Left forelimb (tissue), 1 donor: ENCODE results near the gene RHOJ.
"Not testable (repeated sequence)": the region's sequence is repeated elsewhere in the genome, so short reads cannot be mapped to it uniquely, and the experiment has no call there.

Experiments used
- DNase-seq: peaks from one replicate; pipeline ENCODE4 v3.0.0-alpha.2; 2018; ENCODE audit warnings: low spot score

RHOJ gene

DNA sequence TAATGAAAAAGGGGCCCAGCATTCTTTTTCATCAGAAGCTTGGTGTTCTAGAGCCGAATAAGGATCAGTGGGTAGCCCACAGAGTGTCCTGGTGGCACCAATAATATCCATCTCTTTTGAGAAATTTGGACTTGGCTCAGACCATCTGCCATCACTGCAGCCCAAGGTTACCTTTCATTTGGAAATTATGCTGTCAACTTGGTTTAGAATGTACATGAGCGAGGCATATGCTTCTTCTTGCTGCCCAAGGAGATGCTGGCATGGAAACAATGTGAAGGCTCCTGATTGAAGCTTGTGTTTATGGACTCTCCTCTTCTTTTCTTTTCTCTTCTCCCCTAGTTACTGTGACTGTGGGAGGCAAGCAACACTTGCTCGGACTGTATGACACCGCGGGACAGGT, 64.5 kb downstream of the RHOJ start:
- DNase-seq = no peak

DNA sequence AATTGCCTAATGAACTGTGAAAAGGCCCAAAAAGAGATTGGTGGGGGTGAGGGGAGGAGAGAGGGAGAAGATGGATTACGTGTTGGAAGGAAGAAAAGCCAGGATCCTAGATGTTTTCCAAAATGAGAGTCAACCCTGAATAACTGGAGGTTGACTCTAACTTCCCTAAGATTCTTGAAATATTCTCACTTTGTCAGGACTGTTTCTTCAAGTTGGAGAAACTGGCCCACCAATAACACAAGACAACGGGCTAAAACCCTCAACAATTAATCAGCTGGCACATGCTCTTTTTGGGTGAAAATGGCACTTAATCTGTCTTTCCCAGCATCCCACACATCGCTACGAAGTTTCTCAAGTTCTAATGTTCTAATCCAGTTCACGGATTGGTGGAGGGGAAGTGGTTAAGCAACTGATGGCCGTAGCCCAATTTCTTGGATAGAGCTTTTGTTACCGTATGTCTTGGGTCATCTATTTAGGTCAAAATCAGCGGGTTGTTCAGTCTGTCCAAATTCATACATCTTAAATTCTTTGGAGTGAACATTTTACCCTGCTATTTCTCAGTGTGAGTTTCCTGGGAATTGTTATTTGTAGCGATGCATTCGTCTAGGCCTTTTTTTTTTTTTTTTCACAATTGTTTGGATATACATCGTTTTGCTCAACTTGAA, 65.5 kb downstream of the RHOJ start:
- DNase-seq = no peak

DNA sequence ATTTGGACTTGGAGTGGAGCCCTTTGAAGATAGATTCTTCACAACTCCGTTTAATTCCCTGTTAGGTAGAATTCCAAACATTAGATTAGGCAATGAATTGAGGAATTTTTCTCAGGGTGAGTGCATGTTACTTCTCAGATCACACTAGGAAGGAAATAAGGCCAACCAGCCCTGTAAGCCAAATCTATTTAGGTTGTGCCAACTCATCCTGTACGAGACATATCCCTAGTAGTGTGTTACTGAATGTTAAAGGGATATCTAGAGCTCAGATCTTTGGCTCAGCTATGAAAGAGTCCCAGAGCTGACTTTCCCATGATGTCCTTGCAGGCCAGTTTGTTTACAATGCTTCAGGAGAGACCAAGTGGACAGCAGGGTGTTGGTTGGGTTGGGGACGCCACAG, 68.9 kb downstream of the RHOJ start:
- DNase-seq = no peak

DNA sequence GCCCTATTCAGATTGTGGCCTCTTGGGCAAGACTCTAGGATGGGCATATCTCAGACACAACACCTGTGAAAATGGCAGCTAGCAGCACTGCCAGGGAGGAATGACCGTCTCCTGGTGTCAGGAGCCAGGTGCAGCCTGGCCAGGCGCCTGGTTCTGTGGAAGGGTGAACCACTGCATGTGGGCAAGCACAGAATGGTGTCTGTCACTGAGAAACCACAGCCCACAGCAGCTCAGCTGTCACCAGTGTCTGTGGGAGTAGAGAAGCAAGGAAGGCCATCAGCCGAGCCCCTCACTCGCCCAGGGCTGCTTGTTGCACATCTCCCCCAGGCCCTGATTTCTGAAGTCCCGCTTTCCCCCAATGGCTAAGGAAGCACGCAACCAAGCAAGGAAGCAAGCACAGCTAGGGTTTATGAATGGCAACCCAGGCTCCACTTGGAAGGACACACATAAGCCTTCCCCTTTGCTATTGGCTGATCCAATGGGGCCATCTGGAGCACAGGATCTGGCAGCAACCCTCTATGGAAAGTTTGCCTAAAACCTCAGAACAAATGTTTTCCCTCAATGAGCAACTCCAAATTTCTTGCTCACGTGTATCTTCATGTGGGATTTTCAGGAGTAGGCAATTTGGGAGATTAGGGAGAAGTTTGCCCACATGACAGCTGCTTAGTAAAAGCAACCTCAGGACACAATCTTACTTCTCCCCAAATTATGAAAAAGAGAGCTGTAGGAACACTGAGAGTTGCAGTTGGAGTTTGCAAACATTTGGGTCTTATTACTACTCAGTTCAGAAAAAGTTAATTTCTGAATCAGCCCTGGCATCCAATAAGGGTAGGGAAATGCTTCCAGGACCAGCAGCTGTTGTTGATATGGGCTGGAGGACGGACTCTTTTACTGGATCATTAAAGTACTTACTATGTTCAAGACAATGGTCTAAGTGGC, 69.7 kb downstream of the RHOJ start:
- DNase-seq = no peak

DNA sequence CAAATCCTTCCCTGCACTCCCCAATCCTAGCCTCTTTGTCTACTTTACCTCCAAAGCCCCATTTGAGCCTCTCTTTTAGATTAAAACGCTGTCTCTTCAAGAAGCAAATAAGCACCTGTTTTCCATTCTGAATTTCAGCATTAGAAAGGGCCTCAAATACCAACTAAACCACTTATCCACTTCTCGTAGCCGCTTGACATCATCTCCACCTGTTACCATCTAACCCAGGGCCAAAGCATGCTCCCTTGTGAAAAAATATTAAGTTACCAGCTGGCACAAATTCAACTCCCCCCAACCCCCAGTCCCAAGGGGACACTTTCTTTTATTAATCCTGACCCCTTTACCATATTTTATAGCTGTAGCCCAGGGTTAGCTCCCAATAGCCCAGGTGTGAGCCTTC, 71.4 kb downstream of the RHOJ start:
- DNase-seq = no peak

DNA sequence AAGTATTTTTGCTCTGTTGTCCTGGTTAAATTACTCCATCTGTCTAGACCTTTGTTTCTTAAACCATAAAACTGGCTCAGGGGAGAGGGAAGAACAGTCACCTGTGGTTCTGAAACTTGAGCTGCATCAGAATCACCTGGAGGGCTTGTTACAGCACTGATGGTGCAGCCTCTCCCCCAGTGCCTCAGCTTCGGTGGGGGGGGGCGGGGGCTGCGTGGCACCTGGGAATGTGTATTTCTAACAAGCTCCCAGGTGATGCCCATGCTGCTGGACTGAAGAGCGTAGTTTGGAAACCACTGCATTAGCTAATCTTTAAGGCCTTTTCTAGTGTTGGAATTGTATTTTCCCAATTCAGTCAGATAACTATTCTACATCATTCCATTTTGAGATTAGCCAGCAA, 71.8 kb downstream of the RHOJ start:
- no peak for DNase-seq

DNA sequence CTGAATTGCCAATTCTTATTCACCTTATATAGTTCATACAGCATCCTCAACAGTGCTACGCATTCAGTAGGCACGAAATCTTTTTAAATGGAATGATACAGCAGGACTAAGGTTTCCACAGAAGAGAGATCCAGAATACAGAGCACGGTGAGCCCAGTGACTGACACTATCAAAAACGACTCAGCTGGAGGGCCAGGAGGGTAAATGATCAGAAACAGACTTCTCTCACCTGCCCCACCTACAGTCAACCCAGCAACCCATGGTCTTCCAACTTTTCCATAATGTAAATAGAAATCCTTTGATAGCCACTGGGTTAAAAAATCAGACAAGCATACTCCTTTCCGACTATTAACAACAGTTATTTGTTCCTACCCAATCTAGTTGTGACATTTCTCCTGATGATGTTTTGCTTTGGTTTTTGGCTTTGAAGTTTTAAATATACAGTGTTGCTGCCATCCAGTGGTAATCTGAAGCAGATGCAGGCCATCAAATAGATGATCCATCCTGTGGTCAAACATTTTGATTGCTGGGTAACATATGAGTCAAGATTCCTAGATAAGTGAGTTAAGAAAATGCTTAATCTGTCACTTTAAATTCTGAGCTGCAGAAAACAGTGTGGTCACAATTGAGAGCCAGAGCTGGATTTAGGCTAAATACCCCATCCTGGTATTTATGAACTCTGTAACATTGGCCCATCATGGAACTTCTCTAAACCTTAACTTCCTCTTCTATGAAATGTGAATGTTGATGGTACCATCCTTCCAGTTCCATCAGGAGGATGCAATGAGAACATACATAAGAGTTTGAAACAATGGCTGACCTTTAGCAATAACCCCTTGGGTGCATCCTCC, 72.5 kb downstream of the RHOJ start:
- DNase-seq = no peak

DNA sequence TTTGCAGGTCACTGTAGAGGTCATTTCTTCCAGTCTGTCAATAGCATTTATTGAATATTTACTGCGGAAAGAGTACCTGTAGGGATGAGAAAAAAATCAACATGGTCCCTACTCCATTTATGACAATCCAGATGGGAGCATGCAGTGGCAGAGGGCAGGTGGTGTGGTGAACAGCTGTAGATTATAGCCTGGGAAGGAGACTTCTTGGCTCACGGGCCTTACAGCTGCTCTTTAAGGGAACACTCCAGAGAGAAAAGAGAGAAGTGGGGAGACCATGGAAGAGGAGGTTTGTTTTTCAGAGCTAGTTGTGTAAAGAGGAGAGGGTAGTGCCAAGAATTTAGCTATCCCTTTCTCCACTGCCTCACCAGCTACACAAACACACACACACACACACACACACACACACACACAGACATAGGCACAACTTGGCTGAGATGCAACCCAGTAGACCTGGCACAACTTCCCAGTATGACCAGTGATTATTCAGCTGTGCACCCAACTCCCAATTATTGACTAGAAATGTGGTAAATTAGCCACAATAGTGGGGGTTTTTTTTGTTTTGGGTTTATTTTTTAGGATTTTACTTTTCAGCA, 73.4 kb downstream of the RHOJ start:
- DNase-seq = no peak

DNA sequence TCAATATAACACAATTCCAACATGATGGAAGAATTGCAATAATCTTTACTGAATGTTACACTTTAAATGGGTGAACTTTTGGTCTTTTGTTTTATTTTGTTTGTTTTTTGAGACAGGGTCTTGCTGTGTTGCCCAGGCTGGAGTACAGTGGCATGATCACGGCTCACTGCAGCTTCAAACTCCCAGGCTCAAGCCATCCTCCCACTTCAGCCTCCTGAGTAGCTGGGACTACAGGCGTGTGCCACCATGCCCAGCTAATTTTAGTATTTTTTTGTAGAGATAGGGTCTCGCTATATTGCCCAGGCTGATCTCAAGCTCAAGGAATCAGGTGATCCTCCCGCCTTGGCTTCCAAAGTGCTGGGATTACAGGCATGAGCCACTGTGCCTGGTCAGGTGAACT, 75.7 kb downstream of the RHOJ start:
- DNase-seq = not testable (repeated sequence)

DNA sequence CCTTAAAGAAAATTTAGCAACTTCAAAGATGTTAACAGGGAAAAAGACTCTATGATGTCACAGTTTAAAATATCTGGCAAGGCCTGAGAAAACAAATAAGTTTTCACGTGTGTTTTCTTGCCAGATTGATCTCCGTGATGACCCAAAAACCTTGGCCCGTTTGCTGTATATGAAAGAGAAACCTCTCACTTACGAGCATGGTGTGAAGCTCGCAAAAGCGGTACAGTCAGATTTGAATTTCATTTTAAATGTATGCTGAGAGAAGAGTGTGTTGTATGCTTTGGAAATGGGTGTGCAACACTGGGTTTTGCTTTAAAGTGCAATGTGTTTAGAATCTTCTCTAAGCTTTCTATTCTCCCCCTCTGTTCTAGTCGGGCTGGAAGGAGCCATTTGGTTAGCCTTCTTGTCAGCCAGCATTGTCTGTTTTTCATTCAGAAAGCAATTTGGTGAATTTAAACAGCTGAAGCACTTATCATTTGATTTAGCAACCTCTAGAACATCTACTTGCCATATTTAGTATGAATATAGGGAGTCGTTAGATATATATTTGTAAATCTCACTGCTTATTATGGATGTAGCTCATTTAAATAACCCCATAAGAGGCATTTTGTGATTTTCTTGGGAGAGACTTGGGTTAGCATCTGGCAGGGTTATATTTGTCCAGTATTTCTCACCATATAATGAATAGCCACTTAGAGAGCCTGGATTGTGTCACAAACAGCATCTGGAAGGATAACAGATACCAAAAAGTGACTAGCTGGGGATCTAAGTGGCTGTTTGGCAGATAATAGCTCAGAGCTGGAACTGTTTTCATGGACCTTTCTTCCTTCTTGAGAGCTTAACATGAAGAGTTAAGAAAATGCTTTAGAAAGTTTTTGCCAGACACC, 79.0 kb downstream of the RHOJ start:
- DNase-seq = no peak

DNA sequence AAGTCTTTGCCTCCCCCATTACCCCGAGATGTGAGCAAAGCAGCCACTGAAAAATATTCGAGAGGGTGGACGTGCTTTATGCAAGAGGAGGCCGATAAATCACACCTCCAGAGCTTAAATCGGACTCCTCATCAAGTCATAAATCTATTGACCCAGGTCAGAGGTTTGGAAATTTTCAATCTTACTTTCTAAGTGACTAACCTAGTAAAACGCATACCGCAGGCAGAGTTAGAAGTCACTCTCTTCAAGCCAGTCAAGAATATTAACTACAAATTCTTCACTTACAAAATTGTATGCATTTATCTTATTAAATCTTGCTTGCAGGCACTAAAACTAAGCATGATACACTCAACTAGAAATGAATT, 79.6 kb downstream of the RHOJ start:
- DNase-seq = no peak

DNA sequence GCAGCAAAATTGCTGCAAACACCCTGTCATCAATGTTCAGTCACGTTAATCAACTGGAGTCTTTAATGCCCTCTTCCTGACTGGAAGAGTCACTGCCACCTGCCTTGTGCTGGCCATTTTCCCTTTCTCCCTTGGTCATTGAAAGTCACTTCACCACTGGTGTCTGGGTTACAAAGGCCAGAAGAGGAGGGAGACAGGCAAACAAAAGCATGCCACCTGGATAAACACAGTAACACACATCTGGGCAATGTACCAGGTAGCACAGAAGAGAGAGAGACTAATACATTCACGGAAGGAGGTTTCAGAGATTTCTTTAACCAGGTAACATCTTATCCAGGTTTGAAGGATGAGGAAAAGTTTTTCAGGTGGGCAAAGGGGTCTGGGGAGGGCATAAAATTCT, 81.8 kb downstream of the RHOJ start:
- DNase-seq = no peak

DNA sequence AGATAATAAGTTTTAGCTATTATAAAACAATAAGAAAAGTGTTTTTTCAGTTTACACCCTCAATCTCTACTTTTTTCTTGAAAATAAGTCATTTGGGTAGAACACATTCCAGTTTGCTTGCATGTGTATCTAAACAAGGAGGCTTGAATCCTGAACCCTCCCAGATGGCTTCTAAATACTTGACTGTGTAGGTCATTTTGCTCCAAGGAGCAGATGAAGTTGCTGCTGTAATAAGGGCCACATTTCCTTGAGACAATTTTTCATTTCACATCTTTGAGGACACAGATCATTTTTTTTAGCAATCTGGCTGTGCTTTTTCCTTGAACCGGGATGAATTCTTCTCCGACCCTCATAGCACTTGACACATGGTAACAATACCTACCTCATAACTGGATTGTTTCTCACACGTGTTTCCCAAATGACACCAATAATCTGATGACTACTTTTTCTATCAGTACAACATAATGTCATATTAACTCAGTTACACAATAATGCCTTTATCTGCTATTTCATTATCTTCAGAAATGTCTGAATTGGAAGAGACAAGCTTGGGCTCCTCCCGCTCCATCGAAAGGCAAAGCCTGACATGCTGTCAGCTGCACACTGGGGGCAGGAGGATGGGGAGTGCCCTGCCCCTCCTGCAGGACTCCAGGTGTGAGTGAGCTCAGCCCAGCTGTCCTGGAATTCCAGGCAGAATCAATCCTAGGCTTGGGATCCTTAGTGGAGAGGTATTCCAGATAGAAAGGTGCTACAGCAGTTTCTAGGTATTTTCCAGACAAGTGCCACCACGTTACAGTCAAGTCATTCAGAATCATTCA, 83.6 kb downstream of the RHOJ start:
- DNase-seq = no peak

DNA sequence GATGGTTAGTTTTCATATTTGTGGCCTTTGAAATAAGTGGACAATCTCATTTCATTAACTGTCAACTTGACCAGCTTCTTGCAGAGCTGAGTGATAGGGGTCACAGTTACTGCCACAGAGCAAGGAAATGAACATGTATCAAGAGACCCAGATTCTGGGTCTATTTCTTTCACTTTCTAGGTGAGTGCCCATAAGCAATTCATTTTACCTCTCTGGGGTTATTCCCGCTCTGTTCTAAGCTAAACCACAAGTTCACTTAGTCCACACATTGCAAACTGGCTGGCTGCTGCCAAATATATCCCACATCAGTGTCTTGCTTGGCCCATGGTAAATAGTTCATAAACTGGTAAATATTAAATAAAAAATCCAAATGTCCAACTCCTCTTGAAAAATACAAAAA, 84.6 kb downstream of the RHOJ start:
- DNase-seq = no peak

DNA sequence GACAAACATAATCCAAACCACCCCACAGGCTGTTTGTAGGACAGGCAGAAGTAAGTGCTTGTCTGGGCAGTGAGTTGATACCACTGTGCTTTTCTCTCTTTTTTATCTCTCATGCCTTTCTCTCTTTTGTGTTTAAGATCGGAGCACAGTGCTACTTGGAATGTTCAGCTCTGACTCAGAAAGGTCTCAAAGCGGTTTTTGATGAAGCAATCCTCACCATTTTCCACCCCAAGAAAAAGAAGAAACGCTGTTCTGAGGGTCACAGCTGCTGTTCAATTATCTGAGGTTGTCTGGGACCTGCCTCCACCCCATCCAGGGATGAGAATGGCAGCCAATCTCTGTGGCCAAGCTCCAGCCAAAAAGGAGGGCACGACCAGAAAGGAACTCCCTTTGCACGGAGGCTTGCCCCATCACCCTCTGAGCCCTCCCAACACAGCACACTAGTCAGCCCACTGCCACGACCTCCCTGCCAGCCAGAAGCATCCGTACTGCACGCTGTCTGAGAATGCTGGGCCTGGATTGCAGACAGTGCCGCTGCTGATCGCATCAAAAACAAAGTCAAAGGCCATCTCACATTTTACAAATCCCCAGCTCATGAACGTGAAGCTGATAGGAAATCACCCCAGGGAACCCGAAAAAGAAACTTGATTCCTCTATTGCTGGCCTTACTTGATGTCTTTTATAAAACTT, 86.6 kb downstream of the RHOJ start:
- no peak for DNase-seq

DNA sequence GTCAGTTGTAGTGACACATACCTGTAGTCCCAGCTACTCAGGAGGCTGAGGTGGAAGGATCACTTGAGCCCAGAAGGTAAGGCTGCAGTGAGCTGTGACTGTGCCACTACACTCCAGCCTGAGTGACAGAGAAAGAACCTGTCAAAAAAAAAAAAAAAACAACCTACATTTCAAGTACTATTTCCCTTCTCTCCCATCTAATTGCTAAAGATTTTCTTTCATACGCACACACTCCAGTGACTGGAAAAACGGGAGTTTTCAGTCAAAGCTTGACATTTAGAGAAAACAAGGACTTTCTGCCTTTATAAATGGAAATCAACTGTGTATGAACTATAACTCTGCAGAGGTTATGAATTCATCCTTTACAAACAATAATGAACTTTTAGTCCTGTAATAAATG, 88.6 kb downstream of the RHOJ start:
- DNase-seq = no peak

DNA sequence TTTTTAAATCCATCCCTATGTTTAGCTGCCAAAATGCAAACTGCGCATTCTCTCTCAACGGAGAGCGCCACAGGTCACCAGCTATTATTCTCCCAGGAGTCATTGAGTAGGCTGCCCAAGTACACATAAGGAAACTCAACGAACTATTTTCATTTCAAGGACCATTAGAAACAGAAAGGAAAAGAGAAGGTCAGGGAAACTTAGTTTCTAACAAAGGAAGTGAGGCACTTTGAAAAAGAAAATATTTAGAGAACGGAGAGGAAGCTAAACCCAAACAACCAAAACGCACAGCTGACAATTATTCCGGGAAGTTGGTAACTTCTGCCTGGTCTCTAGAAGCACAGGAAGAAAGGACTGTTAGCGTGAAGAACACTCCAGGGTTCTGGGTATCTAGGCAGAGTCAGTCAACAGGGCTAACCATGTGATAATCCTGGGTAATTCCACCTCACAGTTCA, 91.0 kb downstream of the RHOJ start:
- no peak for DNase-seq

DNA sequence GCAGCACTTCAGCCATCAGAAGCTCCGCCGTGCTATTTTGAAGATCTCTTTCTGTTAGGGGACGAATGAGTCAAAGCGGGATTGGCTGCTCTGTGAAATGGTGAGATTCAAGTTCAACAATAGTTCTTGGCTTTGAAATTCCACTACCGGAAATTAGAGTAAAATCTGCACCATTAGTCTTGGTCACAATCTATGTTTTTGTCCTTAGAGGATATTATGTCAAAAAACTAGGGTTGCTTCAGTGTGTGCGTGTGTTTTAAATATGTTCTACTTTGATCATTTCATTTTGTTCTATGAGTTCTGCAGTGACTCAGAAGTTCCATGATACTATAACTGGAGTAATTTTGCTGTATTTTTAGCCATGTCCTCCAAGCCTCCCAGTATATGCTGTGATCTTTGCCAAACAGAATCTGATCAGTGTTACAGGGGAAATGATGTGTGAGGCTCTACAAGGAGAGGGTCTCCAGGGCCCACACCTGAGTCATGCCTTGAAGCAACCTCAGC, 91.9 kb downstream of the RHOJ start:
- DNase-seq = no peak

DNA sequence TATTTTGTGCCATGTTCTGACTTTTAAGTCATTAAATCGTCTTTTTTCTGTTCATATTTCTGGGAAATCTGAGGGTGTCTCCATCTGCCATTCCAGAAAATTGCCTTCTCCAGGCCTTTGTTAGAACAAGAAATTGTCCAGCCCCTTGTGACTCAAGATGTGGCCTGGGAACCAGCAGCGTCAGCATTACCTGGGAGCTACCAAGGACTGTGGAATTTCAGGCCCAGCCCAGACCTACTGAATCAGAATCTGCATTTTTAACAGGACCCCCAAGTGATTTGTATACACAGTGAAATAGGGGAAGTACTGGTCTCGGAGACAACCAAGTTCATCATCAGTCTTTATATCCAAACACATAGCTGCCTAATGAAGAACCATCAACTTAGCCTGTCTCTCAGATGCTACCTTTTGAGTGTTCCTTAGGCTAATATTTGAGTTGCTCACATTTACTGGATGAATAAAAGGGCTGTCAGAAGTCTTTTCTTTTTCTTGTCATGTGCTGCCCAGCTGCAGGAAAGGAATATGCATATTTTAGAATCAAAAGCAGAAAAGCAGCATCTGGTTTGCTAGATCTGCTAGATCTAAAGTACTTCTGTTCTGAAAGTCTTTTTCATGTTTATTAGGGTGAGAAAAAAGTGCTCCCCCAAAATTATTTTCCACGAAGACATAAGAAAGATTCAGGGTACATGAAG, 93.3 kb downstream of the RHOJ start:
- DNase-seq = no peak
